Measurements from ENCODE around the gene TAF11L6. TPM values are rescaled to one million over a fixed set of nuclear protein-coding genes. Genes with fewer than 3 reads are reported as not detected.
"Not testable (repeated sequence)": the region's sequence is repeated elsewhere in the genome, so short reads cannot be mapped to it uniquely, and the experiment has no call there.

The TAF11L6 gene
- total RNA-seq, 2 experiments from 2014 or later: not detected

GRCh38 chr5:17487174-17487512 lies 41.3 kb upstream of the TAF11L6 start:
- H3K9me3 ChIP-seq (ENCODE audit: low read length): no peaks in the 10 kb centered on the region
- no peak overlapping the region for H3K4me3 ChIP-seq (ENCODE audit: low read depth, low read length, poor library complexity, severe bottlenecking)
- H4K20me1 ChIP-seq (ENCODE audit: insufficient read depth, low read length): no peaks in the 10 kb centered on the region
- no peaks in the 10 kb centered on the region for H3K4me1 ChIP-seq (ENCODE audit: insufficient read depth, low read length, poor library complexity, severe bottlenecking)
- H3K9me2 ChIP-seq (ENCODE audit: insufficient read depth, low read length): no peaks in the 10 kb centered on the region
- CTCF ChIA-PET (ENCODE audit: unreplicated experiment): no interaction called here
- no peak for DNase-seq (ENCODE audit: low spot score)
- intact Hi-C loops (cut with micrococcal nuclease; ENCODE audit: unreplicated experiment): no loop called here
- no TSS peak for BruUV-seq (replicated peaks)
- H3K27ac ChIP-seq (ENCODE audit: low read depth, low read length, poor library complexity, severe bottlenecking): no peak overlapping the region
- POLR2A ChIA-PET: no interaction called here
- TF ChIP-seq EZH2phosphoT487 (IDR thresholded peaks at IDR 0.05; ENCODE audit: borderline replicate concordance, low read depth, low read length) (no peak), CTCF (conservative IDR thresholded peaks at IDR 0.05; ENCODE audit: low read length) (no peak)
- H2AFZ ChIP-seq (ENCODE audit: low read length): no peak overlapping the region
- H3K4me2 ChIP-seq (ENCODE audit: low read length): no peak overlapping the region
- H3K79me2 ChIP-seq (ENCODE audit: insufficient read depth, low read depth, low read length): no peaks in the 10 kb centered on the region
- H3K36me3 ChIP-seq (ENCODE audit: insufficient read depth, low read length): no peaks in the 10 kb centered on the region

- H3K4me2 ChIP-seq (ENCODE audit: low read length); H3K9me2 ChIP-seq (ENCODE audit: insufficient read depth, low read length); H3K36me3 ChIP-seq (ENCODE audit: insufficient read depth, low read length); H3K27ac ChIP-seq (ENCODE audit: low read depth, low read length, poor library complexity, severe bottlenecking); POLR2A ChIA-PET; H3K4me1 ChIP-seq (ENCODE audit: insufficient read depth, low read length, poor library complexity, severe bottlenecking); BruUV-seq (replicated peaks); intact Hi-C loops (cut with micrococcal nuclease; ENCODE audit: unreplicated experiment); H3K4me3 ChIP-seq (ENCODE audit: low read depth, low read length, poor library complexity, severe bottlenecking); CTCF ChIA-PET (ENCODE audit: unreplicated experiment); H4K20me1 ChIP-seq (ENCODE audit: insufficient read depth, low read length); H2AFZ ChIP-seq (ENCODE audit: low read length); DNase-seq (ENCODE audit: low spot score); H3K9me3 ChIP-seq (ENCODE audit: low read length); H3K79me2 ChIP-seq (ENCODE audit: insufficient read depth, low read depth, low read length): not testable (repeated sequence)
Measured at GRCh38 chr5:17491257-17491656, 37.2 kb upstream of the TAF11L6 start.

GRCh38 chr5:17492770-17493169 lies 35.7 kb upstream of the TAF11L6 start:
- H3K9me3 ChIP-seq (ENCODE audit: low read length): no peaks in the 10 kb centered on the region
- no peaks in the 10 kb centered on the region for H3K79me2 ChIP-seq (ENCODE audit: insufficient read depth, low read depth, low read length)
- ChIA-PET CTCF (ENCODE audit: unreplicated experiment) (no interaction called here), POLR2A (interaction anchor here (0.7 kb wide), 1 partner anchor 322 kb away, joined by 3 read pairs; no protein-coding TSS in a partner anchor)
- H4K20me1 ChIP-seq (ENCODE audit: insufficient read depth, low read length): no peaks in the 10 kb centered on the region
- H3K9me2 ChIP-seq (ENCODE audit: insufficient read depth, low read length): no peaks in the 10 kb centered on the region
- H3K4me1 ChIP-seq (ENCODE audit: insufficient read depth, low read length, poor library complexity, severe bottlenecking): no peaks in the 10 kb centered on the region
- TF ChIP-seq EZH2phosphoT487 (IDR thresholded peaks at IDR 0.05; ENCODE audit: borderline replicate concordance, low read depth, low read length): no peak
- TF ChIP-seq CTCF (conservative IDR thresholded peaks at IDR 0.05; ENCODE audit: low read length): no peak
- no peaks in the 10 kb centered on the region for H3K36me3 ChIP-seq (ENCODE audit: insufficient read depth, low read length)
- DNase-seq (ENCODE audit: low spot score): no peak
- H3K4me3 ChIP-seq (ENCODE audit: low read depth, low read length, poor library complexity, severe bottlenecking): no peak overlapping the region
- BruUV-seq (replicated peaks): no TSS peak
- no peak overlapping the region for H3K4me2 ChIP-seq (ENCODE audit: low read length)
- no peak overlapping the region for H3K27ac ChIP-seq (ENCODE audit: low read depth, low read length, poor library complexity, severe bottlenecking)
- H2AFZ ChIP-seq (ENCODE audit: low read length): no peak overlapping the region
- intact Hi-C loops (cut with micrococcal nuclease; ENCODE audit: unreplicated experiment): no loop called here

All from OCI-LY7 (cell line).